ENCODE data around the gene CDK17.

DNA sequence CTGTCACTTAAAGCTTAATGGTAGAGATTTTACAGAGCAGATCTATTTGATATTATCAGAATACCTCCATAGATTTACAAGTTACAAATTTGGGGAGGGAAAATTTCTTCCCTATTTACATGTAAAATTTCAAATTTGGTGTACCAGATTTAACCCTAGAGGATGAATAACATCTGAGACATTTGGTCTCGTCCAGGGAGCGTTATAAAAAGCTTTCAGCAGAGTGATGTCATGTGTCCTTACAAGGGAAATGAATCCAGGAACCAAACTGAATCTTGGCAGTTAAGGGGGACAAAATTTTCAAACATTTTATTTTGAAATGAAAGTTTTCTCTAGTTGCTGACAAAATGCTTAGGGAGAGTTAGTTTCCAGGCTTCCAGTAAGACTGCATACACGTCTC is 4.5 kb upstream of the CDK17 start:
- no peak for TF ChIP-seq POLR2A (IDR thresholded peaks at IDR 0.05)
- TF ChIP-seq CTCF (IDR thresholded peaks at IDR 0.05 in 8 of 11, conservative IDR thresholded peaks at IDR 0.05 in 3 of 11): no peak
